ENCODE data around the gene AKNAD1.

Gene AKNAD1

DNA sequence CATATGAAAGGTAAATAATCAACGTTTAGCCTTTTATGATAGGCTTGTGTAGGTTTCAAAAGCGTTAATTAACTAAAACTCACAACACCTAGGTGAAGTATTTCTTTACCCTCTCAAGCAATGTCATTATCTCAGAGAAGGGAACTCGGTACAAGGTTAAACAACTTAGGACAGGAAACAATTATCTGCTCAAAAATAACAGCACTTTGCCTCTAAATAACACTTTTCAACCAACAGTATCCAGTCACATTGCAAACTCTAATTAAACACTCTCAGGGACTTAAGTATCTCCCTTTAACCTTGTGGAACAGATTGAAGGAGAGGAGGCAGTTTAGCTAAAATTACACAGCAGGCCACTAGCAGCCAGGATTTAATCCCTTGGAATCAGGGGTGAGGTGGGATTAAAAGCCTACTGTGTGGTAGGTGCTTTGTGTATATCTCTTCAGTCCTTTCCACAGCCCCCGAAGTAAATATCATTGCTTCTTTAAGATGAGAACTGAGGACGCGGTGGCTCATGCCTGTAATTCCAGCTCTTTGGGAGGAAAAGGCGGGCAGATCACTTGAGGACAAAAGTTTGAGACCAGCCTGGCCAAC lies 5.2 kb upstream of the AKNAD1 start:
- Histone ChIP-seq H3K9me3 (ENCODE audit: control insufficient read depth in 1 of 2, low read length in 2 of 2) (no peaks in the 10 kb centered on the region), H3K27me3 (ENCODE audit: low read depth, low read length) (no peaks in the 10 kb centered on the region), H3K4me1 (ENCODE audit: control insufficient read depth in 1 of 2, insufficient read depth in 2 of 2, low read length in 2 of 2) (no peaks in the 10 kb centered on the region), H3K4me3 (ENCODE audit: low read depth in 1 of 2, low read length in 2 of 2) (no peak overlapping the region), H3K27ac (ENCODE audit: low read length) (no peak overlapping the region), H3K36me3 (ENCODE audit: control insufficient read depth in 1 of 2, insufficient read depth in 2 of 2, low read length in 2 of 2) (no peaks in the 10 kb centered on the region)

GRCh38 chr1:108861566-108861965 lies 4.7 kb upstream of the AKNAD1 start:
- Histone ChIP-seq H3K27me3 (ENCODE audit: low read depth, low read length) (no peaks in the 10 kb centered on the region), H3K36me3 (ENCODE audit: control insufficient read depth in 1 of 2, insufficient read depth in 2 of 2, low read length in 2 of 2) (no peaks in the 10 kb centered on the region), H3K27ac (ENCODE audit: low read length) (no peak overlapping the region), H3K4me3 (ENCODE audit: low read depth in 1 of 2, low read length in 2 of 2) (no peak overlapping the region), H3K4me1 (ENCODE audit: control insufficient read depth in 1 of 2, insufficient read depth in 2 of 2, low read length in 2 of 2) (no peaks in the 10 kb centered on the region), H3K9me3 (ENCODE audit: control insufficient read depth in 1 of 2, low read length in 2 of 2) (no peaks in the 10 kb centered on the region)

DNA sequence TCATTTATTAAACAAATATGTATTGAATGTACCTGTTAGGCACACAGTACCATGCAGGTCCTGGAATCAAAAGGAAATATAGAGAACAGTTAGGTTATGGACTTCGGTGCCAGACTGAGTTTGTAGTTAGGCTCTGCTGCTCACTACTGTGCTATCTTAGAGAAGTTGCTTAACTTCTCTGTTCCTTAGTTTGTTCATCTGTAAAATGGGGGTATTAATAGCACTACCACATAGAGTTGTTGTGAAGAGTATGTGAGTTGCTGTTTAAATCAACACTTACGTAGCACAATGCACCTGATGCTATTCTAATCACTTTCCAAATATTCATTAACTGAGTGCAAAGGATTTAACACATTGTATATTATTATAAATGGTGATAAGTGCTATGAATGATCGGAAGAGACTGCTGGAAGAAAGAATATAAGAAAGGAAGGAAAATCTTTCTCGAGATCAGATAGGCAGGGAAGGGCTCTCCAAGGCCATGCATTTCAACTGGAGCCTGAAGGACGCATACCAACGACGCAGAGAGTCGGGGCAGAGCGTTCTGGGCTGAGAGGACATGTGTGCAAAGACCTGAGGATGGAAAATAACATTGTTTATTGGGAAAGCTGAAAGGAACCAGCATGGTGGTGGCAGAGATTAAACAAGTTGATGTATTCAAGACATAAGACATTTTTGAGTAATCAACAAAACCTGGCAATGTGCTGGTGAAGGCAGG lies 3.5 kb upstream of the AKNAD1 start:
- no peaks in the 10 kb centered on the region for H3K9me3 ChIP-seq (ENCODE audit: control insufficient read depth in 1 of 2, low read length in 2 of 2)
- no peaks in the 10 kb centered on the region for H3K4me1 ChIP-seq (ENCODE audit: control insufficient read depth in 1 of 2, insufficient read depth in 2 of 2, low read length in 2 of 2)
- H3K27ac ChIP-seq (ENCODE audit: low read length), result no peak overlapping the region
- no peaks in the 10 kb centered on the region for H3K36me3 ChIP-seq (ENCODE audit: control insufficient read depth in 1 of 2, insufficient read depth in 2 of 2, low read length in 2 of 2)
- no peak overlapping the region for H3K4me3 ChIP-seq (ENCODE audit: low read depth in 1 of 2, low read length in 2 of 2)
- no peaks in the 10 kb centered on the region for H3K27me3 ChIP-seq (ENCODE audit: low read depth, low read length)

GRCh38 chr1:108858230-108858950 lies 1.5 kb upstream of the AKNAD1 start:
- Histone ChIP-seq H3K9me3 (ENCODE audit: control insufficient read depth in 1 of 2, low read length in 2 of 2) (no peaks in the 10 kb centered on the region), H3K27ac (ENCODE audit: low read length) (no peak overlapping the region), H3K4me1 (ENCODE audit: control insufficient read depth in 1 of 2, insufficient read depth in 2 of 2, low read length in 2 of 2) (no peaks in the 10 kb centered on the region), H3K4me3 (ENCODE audit: low read depth in 1 of 2, low read length in 2 of 2) (no peak overlapping the region), H3K27me3 (ENCODE audit: low read depth, low read length) (no peaks in the 10 kb centered on the region), H3K36me3 (ENCODE audit: control insufficient read depth in 1 of 2, insufficient read depth in 2 of 2, low read length in 2 of 2) (no peaks in the 10 kb centered on the region)

DNA sequence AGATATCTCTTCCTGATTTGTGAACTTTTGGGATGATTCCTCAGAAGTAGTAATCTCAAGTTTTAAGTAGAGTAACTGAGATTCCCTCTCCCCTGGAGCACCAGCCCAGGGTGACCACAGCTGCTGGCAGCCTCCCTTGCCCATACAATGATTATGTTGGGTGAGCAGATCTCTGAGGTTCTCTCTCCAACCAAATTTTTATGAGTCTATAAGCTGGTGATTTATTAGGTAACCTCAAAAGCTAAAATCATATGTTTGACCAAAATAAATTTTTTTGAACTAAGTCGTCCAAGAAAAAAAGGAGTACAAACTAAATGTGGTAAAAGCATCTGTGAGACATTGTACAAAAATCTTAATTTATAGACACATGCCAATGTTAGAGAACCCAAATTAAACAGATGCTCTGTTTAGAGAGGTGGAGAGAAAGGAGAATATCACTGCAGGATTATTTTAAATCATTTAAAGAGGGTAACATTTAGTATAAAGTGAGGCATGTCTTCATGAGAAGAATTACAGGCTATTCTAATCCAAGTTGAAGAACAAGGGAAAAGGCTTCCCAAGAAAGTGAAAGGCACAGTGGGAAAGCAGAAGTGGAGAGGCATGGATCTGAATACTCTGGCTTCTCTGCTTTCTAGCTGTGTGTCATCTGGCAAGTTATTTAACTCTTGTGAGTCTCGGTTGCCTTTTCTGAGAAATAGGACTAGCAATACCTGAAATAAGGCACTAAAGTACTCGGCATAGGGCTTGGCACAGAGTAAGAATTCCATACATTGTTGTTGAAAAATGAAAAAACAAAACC lies 2.5 kb downstream of the AKNAD1 start:
- Histone ChIP-seq H3K36me3 (ENCODE audit: control insufficient read depth in 1 of 2, insufficient read depth in 2 of 2, low read length in 2 of 2) (no peaks in the 10 kb centered on the region), H3K27me3 (ENCODE audit: low read depth, low read length) (no peaks in the 10 kb centered on the region), H3K9me3 (ENCODE audit: control insufficient read depth in 1 of 2, low read length in 2 of 2) (no peaks in the 10 kb centered on the region), H3K4me1 (ENCODE audit: control insufficient read depth in 1 of 2, insufficient read depth in 2 of 2, low read length in 2 of 2) (no peaks in the 10 kb centered on the region), H3K4me3 (ENCODE audit: low read depth in 1 of 2, low read length in 2 of 2) (no peak overlapping the region), H3K27ac (ENCODE audit: low read length) (no peak overlapping the region)

DNA sequence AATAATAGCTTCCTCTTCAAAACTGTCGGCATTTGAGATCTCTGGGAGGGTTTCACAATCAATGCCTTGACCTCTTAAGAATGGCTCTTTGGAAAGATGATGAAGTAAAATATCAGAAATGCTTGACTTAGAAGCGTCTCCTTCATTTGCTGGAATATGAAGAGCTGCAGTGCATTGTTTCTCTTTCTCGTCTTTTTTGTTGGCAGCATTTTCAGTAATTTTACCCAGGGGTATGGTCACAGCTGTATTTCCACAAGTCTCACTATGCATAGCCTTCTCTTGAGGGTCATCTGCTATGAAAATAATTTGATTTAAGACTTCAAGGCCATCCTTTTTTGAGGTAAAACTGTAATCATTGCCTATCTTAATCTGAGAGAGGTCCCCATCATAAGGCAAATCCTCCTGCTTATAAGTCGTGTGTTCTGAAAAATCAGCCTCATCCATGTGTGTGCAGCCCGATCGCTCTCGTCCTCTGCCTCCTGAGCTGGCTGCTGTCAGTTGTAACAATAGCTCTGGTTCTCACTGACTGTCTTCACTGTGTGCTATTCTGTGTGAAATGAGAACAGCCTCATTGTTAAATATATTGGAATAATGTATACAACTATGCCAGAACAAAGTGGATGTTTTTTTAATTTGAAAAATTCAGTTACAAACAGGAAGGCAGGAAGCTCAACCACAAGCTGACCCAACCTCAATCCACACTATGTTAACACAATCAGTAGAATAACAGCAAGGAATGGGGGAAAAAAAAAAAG lies 4.5 kb downstream of the AKNAD1 start:
- Histone ChIP-seq H3K4me3 (ENCODE audit: low read depth in 1 of 2, low read length in 2 of 2) (no peak overlapping the region), H3K27ac (ENCODE audit: low read length) (no peak overlapping the region), H3K9me3 (ENCODE audit: control insufficient read depth in 1 of 2, low read length in 2 of 2) (no peaks in the 10 kb centered on the region), H3K27me3 (ENCODE audit: low read depth, low read length) (no peaks in the 10 kb centered on the region), H3K4me1 (ENCODE audit: control insufficient read depth in 1 of 2, insufficient read depth in 2 of 2, low read length in 2 of 2) (no peaks in the 10 kb centered on the region), H3K36me3 (ENCODE audit: control insufficient read depth in 1 of 2, insufficient read depth in 2 of 2, low read length in 2 of 2) (no peaks in the 10 kb centered on the region)

- H3K4me1 ChIP-seq (ENCODE audit: control insufficient read depth in 1 of 2, insufficient read depth in 2 of 2, low read length in 2 of 2), result no peaks in the 10 kb centered on the region
- H3K4me3 ChIP-seq (ENCODE audit: low read depth in 1 of 2, low read length in 2 of 2), result no peak overlapping the region
- H3K9me3 ChIP-seq (ENCODE audit: control insufficient read depth in 1 of 2, low read length in 2 of 2), result no peaks in the 10 kb centered on the region
- no peak overlapping the region for H3K27ac ChIP-seq (ENCODE audit: low read length)
- no peaks in the 10 kb centered on the region for H3K27me3 ChIP-seq (ENCODE audit: low read depth, low read length)
- no peaks in the 10 kb centered on the region for H3K36me3 ChIP-seq (ENCODE audit: control insufficient read depth in 1 of 2, insufficient read depth in 2 of 2, low read length in 2 of 2)
These were observed 5.3 kb downstream of the AKNAD1 start for GRCh38 chr1:108851567-108851966.

- no peak overlapping the region for H3K4me3 ChIP-seq (ENCODE audit: low read depth in 1 of 2, low read length in 2 of 2)
- no peak overlapping the region for H3K27ac ChIP-seq (ENCODE audit: low read length)
- H3K36me3 ChIP-seq (ENCODE audit: control insufficient read depth in 1 of 2, insufficient read depth in 2 of 2, low read length in 2 of 2), result no peaks in the 10 kb centered on the region
- H3K9me3 ChIP-seq (ENCODE audit: control insufficient read depth in 1 of 2, low read length in 2 of 2), result no peaks in the 10 kb centered on the region
- H3K27me3 ChIP-seq (ENCODE audit: low read depth, low read length), result no peaks in the 10 kb centered on the region
- no peaks in the 10 kb centered on the region for H3K4me1 ChIP-seq (ENCODE audit: control insufficient read depth in 1 of 2, insufficient read depth in 2 of 2, low read length in 2 of 2)
These were observed 6.0 kb downstream of the AKNAD1 start for GRCh38 chr1:108850929-108851328.

DNA sequence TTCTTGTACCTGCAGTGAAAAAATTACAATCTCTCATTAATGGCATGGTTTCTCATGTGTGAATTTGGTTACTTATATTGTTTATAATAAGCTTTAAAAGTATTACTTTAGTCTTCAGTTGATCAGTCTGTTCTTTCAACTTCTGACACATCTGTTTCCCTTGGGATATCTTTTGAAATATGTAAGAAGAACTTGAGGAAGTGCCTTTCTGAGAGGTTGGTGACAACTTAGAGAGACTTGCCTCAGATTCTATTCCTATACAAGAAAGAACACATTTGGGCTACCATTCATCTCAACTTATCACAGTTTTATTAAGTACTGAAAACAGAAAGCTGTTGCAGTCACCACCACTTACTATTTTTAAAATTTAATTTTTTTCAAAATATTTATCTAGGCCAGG lies 8.1 kb downstream of the AKNAD1 start:
- H3K9me3 ChIP-seq (ENCODE audit: control insufficient read depth in 1 of 2, low read length in 2 of 2), result no peaks in the 10 kb centered on the region
- H3K27ac ChIP-seq (ENCODE audit: low read length), result no peak overlapping the region
- H3K36me3 ChIP-seq (ENCODE audit: control insufficient read depth in 1 of 2, insufficient read depth in 2 of 2, low read length in 2 of 2), result no peaks in the 10 kb centered on the region
- H3K4me1 ChIP-seq (ENCODE audit: control insufficient read depth in 1 of 2, insufficient read depth in 2 of 2, low read length in 2 of 2), result no peaks in the 10 kb centered on the region
- H3K27me3 ChIP-seq (ENCODE audit: low read depth, low read length), result no peaks in the 10 kb centered on the region
- H3K4me3 ChIP-seq (ENCODE audit: low read depth in 1 of 2, low read length in 2 of 2), result no peak overlapping the region

GRCh38 chr1:108847494-108847893 lies 9.4 kb downstream of the AKNAD1 start:
- Histone ChIP-seq H3K4me1 (ENCODE audit: control insufficient read depth in 1 of 2, insufficient read depth in 2 of 2, low read length in 2 of 2) (no peaks in the 10 kb centered on the region), H3K27ac (ENCODE audit: low read length) (no peak overlapping the region), H3K9me3 (ENCODE audit: control insufficient read depth in 1 of 2, low read length in 2 of 2) (no peaks in the 10 kb centered on the region), H3K36me3 (ENCODE audit: control insufficient read depth in 1 of 2, insufficient read depth in 2 of 2, low read length in 2 of 2) (no peaks in the 10 kb centered on the region), H3K27me3 (ENCODE audit: low read depth, low read length) (no peaks in the 10 kb centered on the region), H3K4me3 (ENCODE audit: low read depth in 1 of 2, low read length in 2 of 2) (no peak overlapping the region)

Data from muscle layer of duodenum (tissue), 2 donors.